Endothelial cell of umbilical vein (primary cell): ENCODE measurements around the gene LIPI. TPM values are rescaled to one million over a fixed set of nuclear protein-coding genes. Genes with fewer than 3 reads are reported as not detected.

Experiments used
- BruUV-seq: library from RNA; stranded (reverse); fragments of 400-500 nt; replicated peaks from 2 replicates; lab custom pipeline; 2021; lab: Mats Ljungman, UMichigan
- CTCF ChIA-PET: fragments of 300-600, 350-600 bp; sonication (Branson Sonifier 250); formaldehyde crosslinking; loops from one replicate; lab custom pipeline; 2021; ENCODE audit warnings: antibody characterized with exemption, inconsistent platforms; lab: Charles Lee
- POLR2A ChIA-PET: fragments of 300-600, 350-600 bp; sonication (Branson Sonifier 250); formaldehyde crosslinking; loops from one replicate; lab custom pipeline; 2021; ENCODE audit warnings: antibody characterized with exemption, inconsistent platforms; lab: Charles Lee
- DNase-seq: peaks from one replicate; pipeline ENCODE4 v3.0.0-alpha.2; 2011; ENCODE audit warnings: low read depth, low spot score
- FAIRE-seq: peaks from 2 replicates; lab custom pipeline; 2011; peaks lifted over from hg19 to GRCh38; lab: Jason Lieb, UNC
- H2AFZ ChIP-seq: 2 replicates; pipeline ENCODE4 v1.6.0; 2012; ENCODE audit warnings: low read depth, low read length, control low read depth, inconsistent platforms
- H3K27ac ChIP-seq: 2 replicates; pipeline ENCODE4 v1.5.1; 2011; ENCODE audit warnings: low read depth, mild to moderate bottlenecking, control low read depth, low read length, moderate library complexity; ENCODE audit not compliant: insufficient read depth
- H3K27me3 ChIP-seq, 2 experiments: 2 replicates each; pipeline versions ENCODE4 v1.6.0 to v1.6.1; 2011; ENCODE audit warnings: low read length in 2 of 2, mixed read lengths in 1 of 2; ENCODE audit not compliant: control insufficient read depth in 2 of 2, insufficient read depth in 2 of 2
- H3K36me3 ChIP-seq, 2 experiments: 2 replicates in 1 of 2; 3 replicates in 1 of 2; pipeline ENCODE4 v1.5.1; 2011; ENCODE audit warnings: low read length in 2 of 2, mild to moderate bottlenecking in 1 of 2, moderate library complexity in 1 of 2; ENCODE audit not compliant: control insufficient read depth in 2 of 2, insufficient read depth in 2 of 2; ENCODE audit errors: extremely low read depth in 1 of 2
- H3K4me1 ChIP-seq: 3 replicates; pipeline ENCODE4 v1.5.1; 2011; ENCODE audit warnings: mild to moderate bottlenecking, low read length; ENCODE audit not compliant: control insufficient read depth, insufficient read depth; ENCODE audit errors: extremely low read depth
- H3K4me2 ChIP-seq: 2 replicates; pipeline ENCODE4 v1.6.1; 2011; ENCODE audit warnings: low read length, control low read depth, mixed read lengths; ENCODE audit not compliant: insufficient read depth
- H3K4me3 ChIP-seq, 3 experiments: fragments of 200-600 bp in 1 of 3; sonication (generic), shearing (Covaris generic) in 1 of 3; replicated peaks in 1 of 3; 2 replicates each; pipeline ENCODE4 v1.5.1; 2011 to 2016; ENCODE audit warnings: control low read depth in 3 of 3, low read length in 3 of 3, mild to moderate bottlenecking in 2 of 3, inconsistent platforms in 1 of 3, low read depth in 1 of 3, moderate library complexity in 1 of 3; ENCODE audit not compliant: insufficient read depth in 1 of 3
- H3K79me2 ChIP-seq: 2 replicates; pipeline ENCODE4 v1.6.0; 2012; ENCODE audit warnings: low read length, inconsistent platforms; ENCODE audit not compliant: control insufficient read depth, insufficient read depth
- H3K9ac ChIP-seq: replicated peaks from 2 replicates; pipeline ENCODE3; 2011; ENCODE audit warnings: low read length, control low read depth; ENCODE audit not compliant: insufficient read depth; ENCODE audit errors: extremely low read depth
- H3K9me1 ChIP-seq: replicated peaks from 3 replicates; pipeline ENCODE4 v1.6.0; 2011; ENCODE audit warnings: mild to moderate bottlenecking, low read length; ENCODE audit not compliant: control insufficient read depth, insufficient read depth; ENCODE audit errors: extremely low read depth
- H3K9me3 ChIP-seq: replicated peaks from 2 replicates; pipeline ENCODE4 v1.5.1; 2012; ENCODE audit warnings: low read length, inconsistent platforms; ENCODE audit not compliant: control insufficient read depth, insufficient read depth
- H4K20me1 ChIP-seq: replicated peaks from 2 replicates; pipeline ENCODE3; 2011; ENCODE audit warnings: mild to moderate bottlenecking, low read length; ENCODE audit not compliant: control insufficient read depth, insufficient read depth; ENCODE audit errors: extremely low read depth
- CTCF ChIP-seq, 2 donors: IDR thresholded peaks; 1 replicate in 1 of 2; 2 replicates in 1 of 2; pipeline ENCODE4 v1.5.1; 2011; ENCODE audit warnings: low read length in 2 of 2, mild to moderate bottlenecking in 2 of 2, moderate library complexity in 2 of 2, control low read depth in 1 of 2, inconsistent platforms in 1 of 2, low read depth in 1 of 2; ENCODE audit not compliant: insufficient read depth in 1 of 2; ENCODE audit errors: extremely low read depth in 1 of 2
- EZH2 ChIP-seq: IDR thresholded peaks from 2 replicates; pipeline ENCODE4 v1.6.1; 2012; ENCODE audit warnings: borderline replicate concordance, low read depth, mild to moderate bottlenecking, moderate library complexity, low read length, inconsistent platforms; ENCODE audit not compliant: severe bottlenecking
- FOS ChIP-seq: IDR thresholded peaks from 2 replicates; pipeline ENCODE4 v1.6.1; 2011; ENCODE audit warnings: mild to moderate bottlenecking, low read length, moderate library complexity, borderline replicate concordance; ENCODE audit not compliant: insufficient read depth
- GATA2 ChIP-seq: IDR thresholded peaks from 2 replicates; pipeline ENCODE4 v1.7.0; 2011; ENCODE audit warnings: low read depth, mild to moderate bottlenecking, moderate library complexity, mixed read lengths, low read length; ENCODE audit not compliant: insufficient read length, insufficient read depth
- JUN ChIP-seq: IDR thresholded peaks from 2 replicates; pipeline ENCODE4 v1.6.1; 2011; ENCODE audit warnings: borderline replicate concordance, low read depth; ENCODE audit not compliant: insufficient read length, insufficient read depth
- MAX ChIP-seq: IDR thresholded peaks from 2 replicates; pipeline ENCODE4 v1.6.1; 2011; ENCODE audit not compliant: insufficient read depth, insufficient read length
- MYC ChIP-seq: IDR thresholded peaks from one replicate; pipeline ENCODE4 v1.6.1; 2011; ENCODE audit warnings: mild to moderate bottlenecking, low read depth, low read length
- POLR2A ChIP-seq: IDR thresholded peaks from 2 replicates; pipeline ENCODE4 v1.6.1; 2012; ENCODE audit warnings: low read depth, mild to moderate bottlenecking, control low read depth, low read length
- POLR2AphosphoS5 ChIP-seq: IDR thresholded peaks from 2 replicates; pipeline ENCODE4 v1.6.1; 2012; ENCODE audit warnings: low read depth, mild to moderate bottlenecking, control low read depth, low read length, moderate library complexity; ENCODE audit not compliant: insufficient read depth
- dilution Hi-C: fragments of 300-500 bp; cut with MboI; formaldehyde crosslinking; loops from one replicate; pipeline ENCODE4 v1.15.0; 2019; ENCODE audit warnings: low sequenced_read_pairs; ENCODE audit not compliant: extremely low pct_ligation_motif_present
- intact Hi-C: fragments of 100-400 bp; cut with micrococcal nuclease; formaldehyde crosslinking; loops from one replicate; pipeline ENCODE4 v1.10.0; 2022
- polyA plus RNA-seq, 4 experiments: library from polyadenylated mRNA; depleted of rRNA in 3 of 4; stranded (reverse) in 3 of 4; unstranded in 1 of 4; fragments of >200 nt; gene quantifications; 2 replicates each; pipeline versions ENCODE4 v1.2.1 to v1.2.3, GENCODE V29; 2011 to 2012; ENCODE audit warnings: missing spikeins in 1 of 4
- total RNA-seq: library from RNA; stranded (reverse); gene quantifications from 2 replicates; pipeline ENCODE4 v1.2.3, GENCODE V29; 2021

LIPI gene
- total and polyA plus RNA-seq, 2 donors (not counting 3 experiments of a cell fraction or from before 2014, with no cell fraction given) = not detected

- Histone ChIP-seq H3K79me2 (no peaks in the 10 kb centered on the region), H3K27ac (no peak within 1 kb of the TSS), H2AFZ (peak within 1 kb of the TSS; percentile 92), H3K9me1 (no peaks in the 10 kb centered on the region), H3K4me2 (peak within 1 kb of the TSS; percentile 66), H3K4me3 (peak within 1 kb of the TSS in 2 of 3 experiments; percentile 38 to 50), H3K9me3 (no peaks in the 10 kb centered on the region), H3K27me3 (peaks cover 0 to 3% of the 10 kb centered on the region in 2 experiments), H3K36me3 (no peaks in the 10 kb centered on the region), H4K20me1 (no peaks in the 10 kb centered on the region), H3K4me1 (no peaks in the 10 kb centered on the region), H3K9ac (no peak within 1 kb of the TSS)
- dilution Hi-C loops (no loop called here), intact Hi-C loops (no loop called here)
- DNase-seq = peak; percentile 8
- ChIA-PET CTCF (no interaction called here), POLR2A (no interaction called here)
- no peak for TF ChIP-seq POLR2A
- no peak for TF ChIP-seq MYC
- no TSS peak for BruUV-seq
- FAIRE-seq = no peak
These were observed 5.4 kb upstream of the LIPI start, which contains the start of gene RBM11 for GRCh38 chr21:14215971-14216641. Gene RBM11, plus strand, starts transcription at chr21:14216157. Its CDS starts 30 bp downstream, at chr21:14216187.

GRCh38 chr21:14213164-14213563, 2.4 kb upstream of the LIPI start:
- no peak overlapping the region for H3K4me2 ChIP-seq
- no peak overlapping the region for H3K9ac ChIP-seq
- H3K9me1 ChIP-seq = no peaks in the 10 kb centered on the region
- no peak overlapping the region for H3K27ac ChIP-seq
- no peaks in the 10 kb centered on the region for H3K9me3 ChIP-seq
- H3K4me1 ChIP-seq = no peaks in the 10 kb centered on the region
- no TSS peak for BruUV-seq
- no peak overlapping the region for H2AFZ ChIP-seq
- dilution Hi-C loops (no loop called here), intact Hi-C loops (no loop called here)
- H3K79me2 ChIP-seq = no peaks in the 10 kb centered on the region
- ChIA-PET POLR2A (no interaction called here), CTCF (no interaction called here)
- TF ChIP-seq MYC = no peak
- no peak for TF ChIP-seq POLR2AphosphoS5
- TF ChIP-seq FOS = no peak
- TF ChIP-seq CTCF (IDR thresholded peaks at IDR 0.05; ENCODE audit: extremely low read depth in 1 of 2, insufficient read depth in 1 of 2, low read depth in 1 of 2, low read length in 2 of 2) = no peak
- TF ChIP-seq POLR2A = no peak
- TF ChIP-seq GATA2 = no peak
- TF ChIP-seq EZH2 = no peak
- TF ChIP-seq MAX = no peak
- TF ChIP-seq JUN = no peak
- FAIRE-seq (no peak), DNase-seq (no peak)
- H3K27me3 ChIP-seq = peaks cover 0 to 3% of the 10 kb centered on the region in 2 experiments
- H3K36me3 ChIP-seq = no peaks in the 10 kb centered on the region
- H4K20me1 ChIP-seq = no peaks in the 10 kb centered on the region
- H3K4me3 ChIP-seq = no peak overlapping the region
